ENCODE measurements around the gene TDRD3.
A peak's percentile ranks its signal among the peaks of the same experiment; 100 is the strongest.
"Not testable (repeated sequence)": the region's sequence is repeated elsewhere in the genome, so short reads cannot be mapped to it uniquely, and the experiment has no call there.

Gene TDRD3
- 21.6 to 181 (median 64.0) reads per million in 18 experiments for total RNA-seq

GRCh38 chr13:60396783-60397703, at the start of gene TDRD3:
TSS of gene TDRD3 (plus strand) at chr13:60397220. CDS start at chr13:60397365, 145 bp downstream.
- DNase-seq: peak; percentile 74 to 83

- no peak for DNase-seq
These were observed 49.3 kb upstream of the TDRD3 start for GRCh38 chr13:60347690-60348089.

GRCh38 chr13:60348097-60348496, 48.9 kb upstream of the TDRD3 start:
- no peak for DNase-seq

GRCh38 chr13:60351326-60351725, 45.7 kb upstream of the TDRD3 start:
- no peak for DNase-seq

- DNase-seq: peak in 1 of 2 donors; percentile 2
These were observed 45.0 kb upstream of the TDRD3 start for GRCh38 chr13:60351855-60352615.

- DNase-seq: no peak
These were observed 44.4 kb upstream of the TDRD3 start for GRCh38 chr13:60352644-60353043.

GRCh38 chr13:60355056-60355455, 42.0 kb upstream of the TDRD3 start:
- DNase-seq: no peak

GRCh38 chr13:60356970-60357369, 40.0 kb upstream of the TDRD3 start:
- no peak for DNase-seq

- DNase-seq: no peak
These were observed 38.6 kb upstream of the TDRD3 start for GRCh38 chr13:60358453-60358852.

- no peak for DNase-seq
These were observed 33.7 kb upstream of the TDRD3 start for GRCh38 chr13:60363288-60363687.

GRCh38 chr13:60369242-60369641, 27.8 kb upstream of the TDRD3 start:
- no peak for DNase-seq

- DNase-seq: peak in 1 of 2 donors; percentile 9
These were observed 26.7 kb upstream of the TDRD3 start for GRCh38 chr13:60370343-60370742.

- DNase-seq: no peak
These were observed 24.9 kb upstream of the TDRD3 start for GRCh38 chr13:60372141-60372540.

- DNase-seq: not testable (repeated sequence)
These were observed 17.7 kb upstream of the TDRD3 start for GRCh38 chr13:60379282-60379681.

GRCh38 chr13:60379837-60380565, 17.0 kb upstream of the TDRD3 start:
- no peak for DNase-seq

GRCh38 chr13:60384911-60385310, 12.1 kb upstream of the TDRD3 start:
- DNase-seq: no peak

GRCh38 chr13:60386250-60386649, 10.8 kb upstream of the TDRD3 start:
- no peak for DNase-seq

GRCh38 chr13:60392131-60392530, 4.9 kb upstream of the TDRD3 start:
- DNase-seq: no peak

GRCh38 chr13:60395971-60396782, 843 bp upstream of the TDRD3 start:
- peak; percentile 93 to 94 for DNase-seq

- peak; percentile 69 to 80 for DNase-seq
These were observed 821 bp downstream of the TDRD3 start for GRCh38 chr13:60397704-60398378.

GRCh38 chr13:60398379-60398891, 1.4 kb downstream of the TDRD3 start:
- no peak for DNase-seq
